ENCODE measurements around the gene MAFB.

GRCh38 chr20:40720099-40720498 lies 31.1 kb upstream of the MAFB start:
- TF ChIP-seq CTCF (conservative IDR thresholded peaks at IDR 0.05 in 1 of 2, IDR thresholded peaks at IDR 0.05 in 1 of 2; ENCODE audit: low read depth in 1 of 2, low read length in 2 of 2) (no peak), EZH2 (IDR thresholded peaks at IDR 0.05; ENCODE audit: low read length, missing control alignments) (no peak)

All from fibroblast of lung (primary cell).